Measurements from ENCODE around the gene ADGRB2. TPM values are rescaled to one million over a fixed set of nuclear protein-coding genes. Genes with fewer than 3 reads are reported as not detected.

The ADGRB2 gene
- total and polyA plus RNA-seq, 2 experiments from 2014 or later: 0.51 to 3.6 TPM

GRCh38 chr1:31731049-31731565, 33.0 kb downstream of the ADGRB2 start:
- H3K79me2 ChIP-seq (ENCODE audit: insufficient read depth): no peaks in the 10 kb centered on the region
- H3K27me3 ChIP-seq (replicated peaks; ENCODE audit: insufficient read depth): no peaks in the 10 kb centered on the region
- no peaks in the 10 kb centered on the region for H3K9me2 ChIP-seq (ENCODE audit: insufficient read depth)
- H3K36me3 ChIP-seq (ENCODE audit: low read depth): no peaks in the 10 kb centered on the region
- no peak overlapping the region for H3K9ac ChIP-seq
- no peak overlapping the region for H3K4me3 ChIP-seq
- TF ChIP-seq EZH2 (IDR thresholded peaks at IDR 0.05; ENCODE audit: insufficient read depth, poor library complexity, severe bottlenecking) (no peak), EZH2phosphoT487 (IDR thresholded peaks at IDR 0.05; ENCODE audit: insufficient read depth, low read depth) (no peak)
- WGBS, 2 experiments (ENCODE audit: low coverage in 1 of 2, low lambda C conversion rate in 2 of 2, missing lambda C conversion rate in 2 of 2): 82 to 90% methylated on average over 11 of the region's 12 CpGs
- in situ Hi-C loops (cut with MboI): no loop called here
- H2AFZ ChIP-seq: no peak overlapping the region
- no peak for DNase-seq
- no peaks in the 10 kb centered on the region for H4K20me1 ChIP-seq (ENCODE audit: insufficient read depth)
- no peaks in the 10 kb centered on the region for H3F3A ChIP-seq (ENCODE audit: insufficient read depth)
- no peak overlapping the region for H3K4me2 ChIP-seq (ENCODE audit: unreplicated experiment)
- H3K9me3 ChIP-seq (ENCODE audit: low read depth): no peaks in the 10 kb centered on the region
- H3K27ac ChIP-seq: no peak overlapping the region
- H3K4me1 ChIP-seq (ENCODE audit: insufficient read depth): no peaks in the 10 kb centered on the region

GRCh38 chr1:31730336-31731048, 33.6 kb downstream of the ADGRB2 start:
- H4K20me1 ChIP-seq (ENCODE audit: insufficient read depth): no peaks in the 10 kb centered on the region
- no peak overlapping the region for H3K4me2 ChIP-seq (ENCODE audit: unreplicated experiment)
- no peak overlapping the region for H2AFZ ChIP-seq
- no peak overlapping the region for H3K4me3 ChIP-seq
- H3K4me1 ChIP-seq (ENCODE audit: insufficient read depth): no peaks in the 10 kb centered on the region
- no peak overlapping the region for H3K9ac ChIP-seq
- H3K9me3 ChIP-seq (ENCODE audit: low read depth): no peaks in the 10 kb centered on the region
- no peak for TF ChIP-seq EZH2phosphoT487 (IDR thresholded peaks at IDR 0.05; ENCODE audit: insufficient read depth, low read depth)
- no peak for TF ChIP-seq EZH2 (IDR thresholded peaks at IDR 0.05; ENCODE audit: insufficient read depth, poor library complexity, severe bottlenecking)
- in situ Hi-C loops (cut with MboI): no loop called here
- no peak overlapping the region for H3K27ac ChIP-seq
- WGBS, 2 experiments (ENCODE audit: low coverage in 1 of 2, low lambda C conversion rate in 2 of 2, missing lambda C conversion rate in 2 of 2): 81 to 86% methylated on average over 19 to 24 of the region's 25 CpGs
- no peak for DNase-seq
- H3K79me2 ChIP-seq (ENCODE audit: insufficient read depth): no peaks in the 10 kb centered on the region
- H3F3A ChIP-seq (ENCODE audit: insufficient read depth): no peaks in the 10 kb centered on the region
- H3K36me3 ChIP-seq (ENCODE audit: low read depth): no peaks in the 10 kb centered on the region
- H3K9me2 ChIP-seq (ENCODE audit: insufficient read depth): no peaks in the 10 kb centered on the region
- no peaks in the 10 kb centered on the region for H3K27me3 ChIP-seq (replicated peaks; ENCODE audit: insufficient read depth)

- no peaks in the 10 kb centered on the region for H3K9me2 ChIP-seq (ENCODE audit: insufficient read depth)
- no peak overlapping the region for H3K4me3 ChIP-seq
- no peaks in the 10 kb centered on the region for H4K20me1 ChIP-seq (ENCODE audit: insufficient read depth)
- no peak overlapping the region for H3K4me2 ChIP-seq (ENCODE audit: unreplicated experiment)
- peaks cover 7% of the 10 kb centered on the region for H3K4me1 ChIP-seq (ENCODE audit: insufficient read depth)
- H3K27me3 ChIP-seq (replicated peaks; ENCODE audit: insufficient read depth): no peaks in the 10 kb centered on the region
- WGBS, 2 experiments (ENCODE audit: low coverage in 1 of 2, low lambda C conversion rate in 2 of 2, missing lambda C conversion rate in 2 of 2): 87 to 90% methylated on average over 15 to 19 of the region's 19 CpGs
- H3K79me2 ChIP-seq (ENCODE audit: insufficient read depth): no peaks in the 10 kb centered on the region
- in situ Hi-C loops (cut with MboI): no loop called here
- H3K27ac ChIP-seq: no peak overlapping the region
- TF ChIP-seq EZH2 (IDR thresholded peaks at IDR 0.05; ENCODE audit: insufficient read depth, poor library complexity, severe bottlenecking) (no peak), EZH2phosphoT487 (IDR thresholded peaks at IDR 0.05; ENCODE audit: insufficient read depth, low read depth) (no peak)
- H2AFZ ChIP-seq: no peak overlapping the region
- no peak overlapping the region for H3K9ac ChIP-seq
- DNase-seq: no peak
- peaks cover 8% of the 10 kb centered on the region; the same call in 1 of the 2 replicates for H3F3A ChIP-seq (ENCODE audit: insufficient read depth)
- H3K36me3 ChIP-seq (ENCODE audit: low read depth): no peaks in the 10 kb centered on the region
- no peaks in the 10 kb centered on the region for H3K9me3 ChIP-seq (ENCODE audit: low read depth)
Measured at GRCh38 chr1:31727849-31728248, 36.3 kb downstream of the ADGRB2 start.

- Histone ChIP-seq H3K4me2 (ENCODE audit: unreplicated experiment) (no peak overlapping the region), H3K9me2 (ENCODE audit: insufficient read depth) (no peaks in the 10 kb centered on the region), H3K4me1 (ENCODE audit: insufficient read depth) (peaks cover 7% of the 10 kb centered on the region), H3K9me3 (ENCODE audit: low read depth) (no peaks in the 10 kb centered on the region), H3K27me3 (replicated peaks; ENCODE audit: insufficient read depth) (no peaks in the 10 kb centered on the region), H3K36me3 (ENCODE audit: low read depth) (no peaks in the 10 kb centered on the region), H3F3A (ENCODE audit: insufficient read depth) (peaks cover 8% of the 10 kb centered on the region; the same call in 1 of the 2 replicates), H3K79me2 (ENCODE audit: insufficient read depth) (no peaks in the 10 kb centered on the region), H2AFZ (no peak overlapping the region), H3K4me3 (no peak overlapping the region), H4K20me1 (ENCODE audit: insufficient read depth) (no peaks in the 10 kb centered on the region), H3K9ac (no peak overlapping the region), H3K27ac (no peak overlapping the region)
- WGBS, 2 experiments (ENCODE audit: low coverage in 1 of 2, low lambda C conversion rate in 2 of 2, missing lambda C conversion rate in 2 of 2): 85 to 89% methylated on average over 14 of the region's 14 CpGs
- no peak for TF ChIP-seq EZH2 (IDR thresholded peaks at IDR 0.05; ENCODE audit: insufficient read depth, poor library complexity, severe bottlenecking)
- no peak for TF ChIP-seq EZH2phosphoT487 (IDR thresholded peaks at IDR 0.05; ENCODE audit: insufficient read depth, low read depth)
- in situ Hi-C loops (cut with MboI): no loop called here
- DNase-seq: no peak
Measured at GRCh38 chr1:31727195-31727594, 36.9 kb downstream of the ADGRB2 start.

All from GM23248 (cell line).